ACC112 (cell line): ENCODE measurements around the gene FBXL17.

Source experiments
- H2AFZ ChIP-seq: fragments of 200-600 bp; sonication (generic); one replicate; pipeline ENCODE4 v1.6.0; 2017; ENCODE audit warnings: antibody characterized with exemption, low read length; ENCODE audit not compliant: unreplicated experiment
- H3K27ac ChIP-seq: fragments of 200-600 bp; sonication (generic); 2 replicates; pipeline ENCODE4 v1.5.1; 2014; ENCODE audit warnings: low read depth, mild to moderate bottlenecking, antibody characterized with exemption, low read length, moderate library complexity
- H3K27me3 ChIP-seq: fragments of 200-600 bp; sonication (generic); 2 replicates; pipeline ENCODE4 v1.6.1; 2014; ENCODE audit warnings: mild to moderate bottlenecking, antibody characterized with exemption, low read length, moderate library complexity, mixed read lengths; ENCODE audit not compliant: insufficient read depth
- H3K36me3 ChIP-seq: fragments of 200-600 bp; sonication (generic); 2 replicates; pipeline ENCODE4 v1.6.1; 2016; ENCODE audit warnings: mild to moderate bottlenecking, antibody characterized with exemption, low read length, moderate library complexity, mixed read lengths; ENCODE audit not compliant: insufficient read depth
- H3K4me1 ChIP-seq: fragments of 200-600 bp; sonication (generic); one replicate; pipeline ENCODE4 v1.6.1; 2016; ENCODE audit warnings: low read length, mixed read lengths; ENCODE audit not compliant: insufficient read depth, unreplicated experiment, control insufficient read depth
- H3K4me3 ChIP-seq: fragments of 200-600 bp; sonication (generic); 2 replicates; pipeline ENCODE4 v1.5.1; 2014; ENCODE audit warnings: mild to moderate bottlenecking, low read depth, low read length
- H3K79me2 ChIP-seq: fragments of 200-600 bp; sonication (generic); one replicate; pipeline ENCODE4 v1.6.0; 2016; ENCODE audit warnings: low read length; ENCODE audit not compliant: control insufficient read depth, unreplicated experiment, insufficient read depth

Gene FBXL17

GRCh38 chr5:108006791-108007190 lies 375.1 kb downstream of the FBXL17 start:
- Histone ChIP-seq H3K79me2 (no peaks in the 10 kb centered on the region), H2AFZ (no peak overlapping the region), H3K27ac (no peak overlapping the region), H3K4me1 (peaks cover 8% of the 10 kb centered on the region), H3K27me3 (no peaks in the 10 kb centered on the region), H3K4me3 (no peak overlapping the region), H3K36me3 (no peaks in the 10 kb centered on the region)

GRCh38 chr5:108003178-108003577 lies 378.7 kb downstream of the FBXL17 start:
- Histone ChIP-seq H3K36me3 (no peaks in the 10 kb centered on the region), H3K27ac (peak overlapping the region; percentile 11), H3K4me3 (peak overlapping the region; percentile 66), H3K4me1 (peaks cover 8% of the 10 kb centered on the region), H2AFZ (peak overlapping the region; percentile 76), H3K27me3 (no peaks in the 10 kb centered on the region), H3K79me2 (no peaks in the 10 kb centered on the region)

- Histone ChIP-seq H2AFZ (no peak overlapping the region), H3K79me2 (no peaks in the 10 kb centered on the region), H3K27me3 (no peaks in the 10 kb centered on the region), H3K4me1 (peaks cover 16% of the 10 kb centered on the region), H3K36me3 (no peaks in the 10 kb centered on the region), H3K27ac (no peak overlapping the region), H3K4me3 (no peak overlapping the region)
These were observed 380.7 kb downstream of the FBXL17 start for GRCh38 chr5:108001222-108001621.

- H3K79me2 ChIP-seq = no peaks in the 10 kb centered on the region
- H2AFZ ChIP-seq = no peak overlapping the region
- no peak overlapping the region for H3K27ac ChIP-seq
- H3K4me3 ChIP-seq = no peak overlapping the region
- no peaks in the 10 kb centered on the region for H3K27me3 ChIP-seq
- H3K4me1 ChIP-seq = peaks cover 8% of the 10 kb centered on the region
- H3K36me3 ChIP-seq = no peaks in the 10 kb centered on the region
These were observed 384.4 kb downstream of the FBXL17 start for GRCh38 chr5:107997338-107997980.

- no peak overlapping the region for H3K27ac ChIP-seq
- no peak overlapping the region for H3K4me3 ChIP-seq
- H3K27me3 ChIP-seq = no peaks in the 10 kb centered on the region
- no peaks in the 10 kb centered on the region for H3K79me2 ChIP-seq
- H3K36me3 ChIP-seq = no peaks in the 10 kb centered on the region
- no peak overlapping the region for H2AFZ ChIP-seq
- H3K4me1 ChIP-seq = peaks cover 8% of the 10 kb centered on the region
These were observed 388.6 kb downstream of the FBXL17 start for GRCh38 chr5:107993341-107993740.

GRCh38 chr5:107990881-107991810 lies 390.8 kb downstream of the FBXL17 start:
- H3K4me3 ChIP-seq = no peak overlapping the region
- no peaks in the 10 kb centered on the region for H3K79me2 ChIP-seq
- H3K4me1 ChIP-seq = no peaks in the 10 kb centered on the region
- no peaks in the 10 kb centered on the region for H3K27me3 ChIP-seq
- no peak overlapping the region for H3K27ac ChIP-seq
- no peaks in the 10 kb centered on the region for H3K36me3 ChIP-seq
- H2AFZ ChIP-seq = no peak overlapping the region

- H3K4me1 ChIP-seq = peaks cover 5% of the 10 kb centered on the region
- no peak overlapping the region for H2AFZ ChIP-seq
- H3K36me3 ChIP-seq = no peaks in the 10 kb centered on the region
- no peaks in the 10 kb centered on the region for H3K27me3 ChIP-seq
- no peaks in the 10 kb centered on the region for H3K79me2 ChIP-seq
- no peak overlapping the region for H3K27ac ChIP-seq
- H3K4me3 ChIP-seq = no peak overlapping the region
These were observed 396.8 kb downstream of the FBXL17 start for GRCh38 chr5:107985144-107985543.

GRCh38 chr5:107982703-107983425 lies 399.0 kb downstream of the FBXL17 start:
- H3K4me3 ChIP-seq = no peak overlapping the region
- H2AFZ ChIP-seq = no peak overlapping the region
- H3K4me1 ChIP-seq = peaks cover 12% of the 10 kb centered on the region
- no peaks in the 10 kb centered on the region for H3K36me3 ChIP-seq
- no peaks in the 10 kb centered on the region for H3K79me2 ChIP-seq
- no peak overlapping the region for H3K27ac ChIP-seq
- no peaks in the 10 kb centered on the region for H3K27me3 ChIP-seq

- no peak overlapping the region for H2AFZ ChIP-seq
- H3K27me3 ChIP-seq = no peaks in the 10 kb centered on the region
- H3K4me1 ChIP-seq = peaks cover 12% of the 10 kb centered on the region
- no peaks in the 10 kb centered on the region for H3K36me3 ChIP-seq
- H3K4me3 ChIP-seq = no peak overlapping the region
- no peaks in the 10 kb centered on the region for H3K79me2 ChIP-seq
- H3K27ac ChIP-seq = no peak overlapping the region
These were observed 400.8 kb downstream of the FBXL17 start for GRCh38 chr5:107980923-107981692.

GRCh38 chr5:107979900-107980299 lies 402.0 kb downstream of the FBXL17 start:
- no peaks in the 10 kb centered on the region for H3K36me3 ChIP-seq
- no peak overlapping the region for H3K4me3 ChIP-seq
- no peak overlapping the region for H3K27ac ChIP-seq
- H3K4me1 ChIP-seq = peaks cover 7% of the 10 kb centered on the region
- H3K27me3 ChIP-seq = no peaks in the 10 kb centered on the region
- no peak overlapping the region for H2AFZ ChIP-seq
- H3K79me2 ChIP-seq = no peaks in the 10 kb centered on the region
